Measurements from ENCODE around the gene TSHZ2.

DNA sequence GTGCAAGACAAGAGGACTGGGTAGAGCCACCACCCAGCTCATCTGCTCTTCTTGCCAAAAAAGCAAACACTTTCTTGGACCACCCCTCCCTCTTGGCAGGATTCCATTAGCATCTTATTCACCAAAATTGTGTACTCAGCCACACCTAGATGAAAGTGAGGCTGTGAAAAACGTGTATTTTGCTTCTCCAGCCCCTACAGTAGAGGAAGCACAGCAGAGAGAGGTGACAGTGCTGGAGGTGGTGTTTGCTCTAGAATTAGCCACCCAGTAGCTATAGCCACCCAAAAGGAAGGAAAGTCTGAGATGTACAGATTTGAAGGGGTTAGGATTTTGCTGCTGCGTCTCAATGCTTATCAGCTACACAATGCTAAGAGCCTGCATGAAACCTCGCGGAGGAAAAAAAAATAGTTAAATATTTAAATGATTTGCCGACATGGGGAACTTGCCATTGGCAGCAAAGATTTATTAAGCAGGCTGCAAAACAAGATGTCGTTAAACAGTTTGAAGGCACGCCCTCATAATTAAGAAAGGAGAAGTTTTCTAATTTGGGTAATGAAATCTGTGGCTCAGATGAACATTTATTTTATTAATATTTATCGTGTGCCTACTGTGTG is 334.1 kb downstream of the TSHZ2 start:
- TF ChIP-seq, protein P1, sequence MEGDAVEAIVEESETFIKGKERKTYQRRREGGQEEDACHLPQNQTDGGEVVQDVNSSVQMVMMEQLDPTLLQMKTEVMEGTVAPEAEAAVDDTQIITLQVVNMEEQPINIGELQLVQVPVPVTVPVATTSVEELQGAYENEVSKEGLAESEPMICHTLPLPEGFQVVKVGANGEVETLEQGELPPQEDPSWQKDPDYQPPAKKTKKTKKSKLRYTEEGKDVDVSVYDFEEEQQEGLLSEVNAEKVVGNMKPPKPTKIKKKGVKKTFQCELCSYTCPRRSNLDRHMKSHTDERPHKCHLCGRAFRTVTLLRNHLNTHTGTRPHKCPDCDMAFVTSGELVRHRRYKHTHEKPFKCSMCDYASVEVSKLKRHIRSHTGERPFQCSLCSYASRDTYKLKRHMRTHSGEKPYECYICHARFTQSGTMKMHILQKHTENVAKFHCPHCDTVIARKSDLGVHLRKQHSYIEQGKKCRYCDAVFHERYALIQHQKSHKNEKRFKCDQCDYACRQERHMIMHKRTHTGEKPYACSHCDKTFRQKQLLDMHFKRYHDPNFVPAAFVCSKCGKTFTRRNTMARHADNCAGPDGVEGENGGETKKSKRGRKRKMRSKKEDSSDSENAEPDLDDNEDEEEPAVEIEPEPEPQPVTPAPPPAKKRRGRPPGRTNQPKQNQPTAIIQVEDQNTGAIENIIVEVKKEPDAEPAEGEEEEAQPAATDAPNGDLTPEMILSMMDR (IDR thresholded peaks at IDR 0.05): no peak
- no peak for TF ChIP-seq ZFX (IDR thresholded peaks at IDR 0.05; ENCODE audit: borderline replicate concordance)
